Activated CD8-positive, alpha-beta T cell treated with anti-CD3 and anti-CD28 coated beads for 36 hours (primary cell): ENCODE data around the gene ACAP3. TPM values are rescaled to one million over a fixed set of nuclear protein-coding genes. Genes with fewer than 3 reads are reported as not detected.

Experiments
- ATAC-seq: fragments of 200-7000 bp; cut with Tn5 transposase; one replicate; pipeline ENCODE4 v1.10.0; 2021; ENCODE audit warnings: mild to moderate bottlenecking, moderate library complexity
- CTCF ChIA-PET: fragments of 350-600 bp; sonication (Branson Sonifier 250); formaldehyde crosslinking; loops from one replicate; lab custom pipeline; 2021; ENCODE audit warnings: antibody characterized with exemption; lab: Charles Lee
- POLR2A ChIA-PET: fragments of 350-600 bp; sonication (Branson Sonifier 250); formaldehyde crosslinking; loops from one replicate; lab custom pipeline; 2021; ENCODE audit warnings: antibody characterized with exemption; lab: Charles Lee
- DNase-seq: peaks from one replicate; pipeline ENCODE4 v3.0.0-alpha.2; 2020
- H3K27ac Mint-ChIP-seq: one replicate; pipeline ENCODE4 v1.8.0; 2021; ENCODE audit warnings: mild to moderate bottlenecking, mixed read lengths
- H3K27me3 Mint-ChIP-seq: one replicate; pipeline ENCODE4 v1.8.0; 2021; ENCODE audit warnings: mixed read lengths
- H3K36me3 Mint-ChIP-seq: one replicate; pipeline ENCODE4 v1.8.0; 2021; ENCODE audit warnings: low read depth, mixed read lengths
- H3K4me1 Mint-ChIP-seq: one replicate; pipeline ENCODE4 v1.8.0; 2021; ENCODE audit warnings: low read depth, mixed read lengths
- H3K4me3 Mint-ChIP-seq: one replicate; pipeline ENCODE4 v1.8.0; 2021; ENCODE audit warnings: mild to moderate bottlenecking, moderate library complexity, mixed read lengths
- H3K9me3 Mint-ChIP-seq: one replicate; pipeline ENCODE4 v1.8.0; 2021; ENCODE audit warnings: mixed read lengths
- CTCF ChIP-seq: fragments of 200-600 bp; IDR thresholded peaks from one replicate; pipeline ENCODE4 v1.8.0; 2022; ENCODE audit warnings: antibody characterized with exemption, mild to moderate bottlenecking
- intact Hi-C: fragments of 100-400 bp; cut with micrococcal nuclease; formaldehyde crosslinking; loops from one replicate; pipeline ENCODE4 v1.10.0; 2022
- total RNA-seq, 2 experiments: library from RNA; stranded (reverse); gene quantifications; one replicate each; pipeline ENCODE4 v1.2.3, GENCODE V29; 2021

Gene ACAP3
- total RNA-seq, 2 experiments from 2014 or later = 41.1 to 42.5 TPM

- Mint-ChIP-seq H3K9me3 (no peaks in the 10 kb centered on the region), H3K4me3 (peak overlapping the region; percentile 80), H3K27ac (peak overlapping the region; percentile 81), H3K27me3 (no peaks in the 10 kb centered on the region), H3K36me3 (peaks cover 4% of the 10 kb centered on the region), H3K4me1 (peaks cover 25% of the 10 kb centered on the region)
- ChIA-PET POLR2A (interaction anchor here (0.6 kb wide), 1 partner anchor 96 kb away, joined by 3 read pairs; no protein-coding TSS in a partner anchor), CTCF (interaction anchor here (1.0 to 2.7 kb wide), 5 partner anchors 14 to 183 kb away, joined by 3 to 15 read pairs (median 4); no protein-coding TSS in a partner anchor)
- ATAC-seq (peak; percentile 62), DNase-seq (peak; percentile 90)
- no peak for TF ChIP-seq CTCF
- intact Hi-C loops = no loop called here
These were observed 2.2 kb downstream of the ACAP3 start for GRCh38 chr1:1305300-1306069.

GRCh38 chr1:1304331-1305299 is 3.1 kb downstream of the ACAP3 start:
- Mint-ChIP-seq H3K4me1 (peaks cover 25% of the 10 kb centered on the region), H3K9me3 (no peaks in the 10 kb centered on the region), H3K27ac (peak overlapping the region; percentile 81), H3K36me3 (peaks cover 4% of the 10 kb centered on the region), H3K27me3 (no peaks in the 10 kb centered on the region), H3K4me3 (peak overlapping the region; percentile 80)
- ChIA-PET CTCF (interaction anchor here (1.0 to 2.7 kb wide), 8 partner anchors 10 to 302 kb away, joined by 3 to 15 read pairs (median 4); no protein-coding TSS in a partner anchor), POLR2A (interaction anchor here (0.6 kb wide), 1 partner anchor 97 kb away, joined by 3 read pairs; no protein-coding TSS in a partner anchor)
- no peak for DNase-seq
- no peak for TF ChIP-seq CTCF
- ATAC-seq = no peak
- intact Hi-C loops = no loop called here

- POLR2A ChIA-PET = no interaction called here
- intact Hi-C loops = no loop called here
- DNase-seq (no peak), ATAC-seq (no peak)
- H3K36me3 Mint-ChIP-seq = peaks cover 1% of the 10 kb centered on the region
- H3K27me3 Mint-ChIP-seq = no peaks in the 10 kb centered on the region
- H3K9me3 Mint-ChIP-seq = no peaks in the 10 kb centered on the region
- no peak overlapping the region for H3K27ac Mint-ChIP-seq
- peaks cover 25% of the 10 kb centered on the region for H3K4me1 Mint-ChIP-seq
- CTCF ChIA-PET = interaction anchor here (2.3 to 2.7 kb wide), 2 partner anchors 12 to 181 kb away, joined by 9 to 15 read pairs; no protein-coding TSS in a partner anchor
- no peak overlapping the region for H3K4me3 Mint-ChIP-seq
- TF ChIP-seq CTCF = no peak
These were observed 4.0 kb downstream of the ACAP3 start for GRCh38 chr1:1303736-1304135.

- Mint-ChIP-seq H3K27me3 (no peaks in the 10 kb centered on the region), H3K27ac (no peak overlapping the region), H3K4me1 (peaks cover 25% of the 10 kb centered on the region), H3K9me3 (no peaks in the 10 kb centered on the region), H3K36me3 (no peaks in the 10 kb centered on the region), H3K4me3 (no peak overlapping the region)
- POLR2A ChIA-PET = no interaction called here
- DNase-seq (no peak), ATAC-seq (no peak)
- no peak for TF ChIP-seq CTCF
- intact Hi-C loops = no loop called here
- CTCF ChIA-PET = interaction anchor here (0.6 to 2.7 kb wide), 3 partner anchors 11 to 181 kb away, joined by 3 to 15 read pairs (median 9); no protein-coding TSS in a partner anchor
These were observed 4.7 kb downstream of the ACAP3 start for GRCh38 chr1:1302951-1303509.
